Measurements from ENCODE around the gene FBN2. TPM values are rescaled to one million over a fixed set of nuclear protein-coding genes. Genes with fewer than 3 reads are reported as not detected.
A peak's percentile ranks its signal among the peaks of the same experiment; 100 is the strongest.

The FBN2 gene
- total RNA-seq, 1 donor: 81.6 TPM

DNA sequence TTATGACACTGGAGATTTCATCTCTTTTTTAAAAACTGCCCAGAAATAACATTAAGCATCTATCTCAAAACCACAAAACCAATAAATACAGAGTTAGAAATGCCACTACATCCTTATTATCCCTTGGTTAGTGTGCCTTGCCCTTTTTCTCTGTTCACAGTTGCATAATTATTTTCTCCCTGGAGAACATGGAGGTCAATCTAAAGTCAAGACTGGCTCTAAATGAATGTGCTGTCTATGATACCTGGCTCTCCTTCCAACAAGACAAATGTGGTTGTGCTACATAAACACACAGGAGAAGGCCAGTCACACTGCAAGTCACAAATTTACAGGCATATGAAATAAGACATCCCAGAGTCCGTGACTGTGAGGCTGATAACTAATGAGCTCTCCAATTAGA is 2.8 kb downstream of the FBN2 start:
- H3K4me3 ChIP-seq (ENCODE audit: low read depth, low read length): peak overlapping the region; percentile 93
- DNase-seq (ENCODE audit: low read depth): peak; percentile 45
- TF ChIP-seq, protein P1, sequence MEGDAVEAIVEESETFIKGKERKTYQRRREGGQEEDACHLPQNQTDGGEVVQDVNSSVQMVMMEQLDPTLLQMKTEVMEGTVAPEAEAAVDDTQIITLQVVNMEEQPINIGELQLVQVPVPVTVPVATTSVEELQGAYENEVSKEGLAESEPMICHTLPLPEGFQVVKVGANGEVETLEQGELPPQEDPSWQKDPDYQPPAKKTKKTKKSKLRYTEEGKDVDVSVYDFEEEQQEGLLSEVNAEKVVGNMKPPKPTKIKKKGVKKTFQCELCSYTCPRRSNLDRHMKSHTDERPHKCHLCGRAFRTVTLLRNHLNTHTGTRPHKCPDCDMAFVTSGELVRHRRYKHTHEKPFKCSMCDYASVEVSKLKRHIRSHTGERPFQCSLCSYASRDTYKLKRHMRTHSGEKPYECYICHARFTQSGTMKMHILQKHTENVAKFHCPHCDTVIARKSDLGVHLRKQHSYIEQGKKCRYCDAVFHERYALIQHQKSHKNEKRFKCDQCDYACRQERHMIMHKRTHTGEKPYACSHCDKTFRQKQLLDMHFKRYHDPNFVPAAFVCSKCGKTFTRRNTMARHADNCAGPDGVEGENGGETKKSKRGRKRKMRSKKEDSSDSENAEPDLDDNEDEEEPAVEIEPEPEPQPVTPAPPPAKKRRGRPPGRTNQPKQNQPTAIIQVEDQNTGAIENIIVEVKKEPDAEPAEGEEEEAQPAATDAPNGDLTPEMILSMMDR (IDR thresholded peaks at IDR 0.05; ENCODE audit: insufficient read depth, low read depth, low read length): no peak

DNA sequence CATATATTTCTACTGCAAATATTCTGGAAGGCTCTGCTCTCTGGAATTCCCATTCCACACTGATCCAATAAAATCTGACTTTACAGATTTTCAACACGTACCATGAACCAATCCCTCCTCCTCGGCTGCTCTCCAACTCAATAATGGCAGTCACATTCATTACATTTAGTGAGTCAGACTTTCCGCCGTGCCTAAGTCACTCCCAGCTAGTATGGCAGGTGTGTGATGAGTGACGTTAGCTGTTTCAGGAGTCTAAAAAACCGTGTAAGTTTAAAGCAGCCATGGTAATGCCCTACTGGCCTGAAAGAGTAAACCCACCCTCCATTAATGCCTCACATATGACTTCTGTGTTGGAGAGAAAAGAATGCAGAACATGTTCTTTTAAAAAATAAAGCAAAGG is 3.3 kb downstream of the FBN2 start:
- TF ChIP-seq, protein P1 (IDR thresholded peaks at IDR 0.05; ENCODE audit: insufficient read depth, low read depth, low read length): no peak
- H3K4me3 ChIP-seq (ENCODE audit: low read depth, low read length): peak overlapping the region; percentile 93
- DNase-seq (ENCODE audit: low read depth): peak; percentile 65

DNA sequence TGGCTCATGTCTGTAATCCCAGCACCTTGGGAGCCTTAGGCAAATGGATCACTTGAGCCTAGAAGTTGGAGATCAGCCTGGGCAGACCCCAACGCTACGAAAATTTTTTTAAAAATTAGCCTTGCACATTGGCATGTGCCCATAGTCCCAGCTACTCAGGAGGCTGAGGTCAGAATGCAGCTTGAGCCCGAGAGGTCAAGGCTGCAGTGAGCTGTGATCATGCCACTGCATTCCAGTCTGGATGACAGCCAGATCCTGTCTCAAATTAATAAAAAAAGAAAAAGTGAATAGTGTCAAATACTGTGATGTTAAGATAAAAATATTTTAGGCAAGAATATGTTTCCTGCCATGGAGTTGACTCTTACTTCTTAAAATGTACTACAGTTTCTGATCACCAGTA is 5.3 kb downstream of the FBN2 start:
- DNase-seq (ENCODE audit: low read depth): no peak
- TF ChIP-seq, protein P1 (IDR thresholded peaks at IDR 0.05; ENCODE audit: insufficient read depth, low read depth, low read length): no peak

DNA sequence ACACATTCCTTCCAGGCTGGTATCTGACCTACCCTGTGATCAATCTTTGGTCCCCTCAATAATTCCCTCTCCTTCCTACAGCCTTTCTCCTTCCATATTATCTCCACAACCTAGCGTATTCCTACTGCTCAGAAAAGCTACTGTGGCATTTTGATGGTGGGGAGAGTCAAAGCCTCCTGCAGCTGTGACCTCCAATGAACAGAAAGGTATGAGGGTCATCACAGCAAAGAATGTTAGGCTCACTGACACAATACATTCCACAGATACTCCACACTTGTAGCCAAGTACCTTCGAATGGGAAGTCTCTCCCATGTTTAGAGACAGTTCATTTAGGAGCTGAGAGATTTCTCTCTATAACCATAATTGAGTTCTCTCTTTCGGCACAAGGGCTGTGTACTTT is 5.9 kb downstream of the FBN2 start:
- TF ChIP-seq, protein P1 (IDR thresholded peaks at IDR 0.05; ENCODE audit: insufficient read depth, low read depth, low read length): no peak

More for the DNA sequence above, 5.3 kb downstream of the FBN2 start:
- H3K4me3 ChIP-seq (ENCODE audit: low read depth, low read length): no peak overlapping the region

DNA sequence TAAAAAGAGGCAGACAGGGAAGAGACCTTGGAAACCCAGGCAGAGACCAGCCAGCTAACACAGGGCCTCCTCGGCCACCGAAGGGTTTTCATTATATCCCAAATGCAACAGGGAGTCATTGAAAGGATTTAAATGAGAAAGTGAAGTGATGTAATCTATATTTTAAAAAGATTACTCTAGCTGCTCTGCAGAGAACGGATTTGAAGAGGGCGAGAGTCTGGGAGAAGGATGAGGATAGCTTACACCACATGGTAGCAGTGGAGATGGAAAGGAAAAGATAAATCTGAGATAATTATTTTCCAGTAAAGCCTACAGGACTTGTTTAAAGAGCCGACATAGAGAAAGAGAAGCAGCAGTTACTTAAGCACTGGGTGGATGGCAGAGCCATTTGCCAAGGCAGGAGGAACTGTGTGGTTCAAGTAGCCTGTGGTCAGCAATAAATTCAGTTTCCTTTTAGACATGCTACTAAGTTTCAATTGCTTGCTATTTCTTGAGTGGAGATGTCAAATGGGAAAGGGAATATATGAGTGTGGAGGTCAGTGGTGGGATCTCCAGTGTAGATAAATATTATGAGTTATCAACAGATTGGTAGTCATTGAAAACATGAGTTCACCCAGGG is 9.3 kb downstream of the FBN2 start:
- TF ChIP-seq, protein P1 (IDR thresholded peaks at IDR 0.05; ENCODE audit: insufficient read depth, low read depth, low read length): no peak
- no peak for DNase-seq (ENCODE audit: low read depth)
- H3K4me3 ChIP-seq (ENCODE audit: low read depth, low read length): no peak overlapping the region

More for the DNA sequence above, 5.9 kb downstream of the FBN2 start:
- no peak overlapping the region for H3K4me3 ChIP-seq (ENCODE audit: low read depth, low read length)
- DNase-seq (ENCODE audit: low read depth): no peak

DNA sequence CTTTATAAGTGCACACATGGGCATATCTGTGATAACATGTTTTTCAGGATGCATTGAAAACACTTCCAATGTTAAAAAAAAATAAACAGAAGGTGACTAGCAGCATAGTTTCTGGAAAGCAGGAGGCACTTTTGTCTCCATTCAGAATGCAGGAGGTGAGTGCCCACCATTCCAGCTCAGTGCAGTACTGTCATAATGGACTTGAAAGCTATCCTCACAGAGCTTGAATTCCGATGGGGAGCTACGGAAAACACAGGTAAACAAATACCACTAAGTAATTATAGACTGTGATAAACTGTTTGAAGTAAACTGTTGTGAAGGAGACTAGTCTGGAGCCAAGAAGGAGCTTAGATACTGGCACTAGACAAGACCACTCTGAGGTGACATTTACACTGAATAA is 9.9 kb downstream of the FBN2 start:
- H3K4me3 ChIP-seq (ENCODE audit: low read depth, low read length): no peak overlapping the region
- TF ChIP-seq, protein P1 (IDR thresholded peaks at IDR 0.05; ENCODE audit: insufficient read depth, low read depth, low read length): no peak
- no peak for DNase-seq (ENCODE audit: low read depth)

DNA sequence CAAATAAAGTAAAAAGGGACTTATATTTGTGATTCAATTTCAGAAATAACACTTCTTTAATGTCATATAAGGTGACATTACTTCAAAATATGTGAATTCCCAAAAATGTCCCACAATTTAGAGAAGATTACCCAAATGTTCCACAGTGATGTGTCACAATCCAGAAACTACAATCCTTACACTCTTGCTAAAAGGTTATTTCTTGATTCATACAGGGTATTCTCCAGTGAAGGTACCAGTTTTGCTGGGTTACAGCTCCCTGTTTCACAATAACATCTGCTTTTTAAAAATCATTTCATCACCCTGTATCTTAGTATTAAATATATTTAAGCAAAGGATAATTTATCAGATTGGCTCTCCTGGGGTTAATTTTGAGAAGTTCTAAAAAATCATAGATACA is 11.0 kb downstream of the FBN2 start:
- DNase-seq (ENCODE audit: low read depth): no peak
- TF ChIP-seq, protein P1 (IDR thresholded peaks at IDR 0.05; ENCODE audit: insufficient read depth, low read depth, low read length): no peak
- no peak overlapping the region for H3K4me3 ChIP-seq (ENCODE audit: low read depth, low read length)
